HUDEP-2 (cell line): ENCODE results near the gene ERLEC1.
A peak's percentile ranks its signal among the peaks of the same experiment; 100 is the strongest.
"Not testable (repeated sequence)": the region's sequence is repeated elsewhere in the genome, so short reads cannot be mapped to it uniquely, and the experiment has no call there.

ENCODE experiments used
- DNase-seq, 76 experiments: peaks; one replicate each; lab custom pipeline; 2025; ENCODE audit not compliant: unreplicated experiment in 76 of 76; lab: John Stamatoyannopoulos, UW

ERLEC1 gene, protein sequence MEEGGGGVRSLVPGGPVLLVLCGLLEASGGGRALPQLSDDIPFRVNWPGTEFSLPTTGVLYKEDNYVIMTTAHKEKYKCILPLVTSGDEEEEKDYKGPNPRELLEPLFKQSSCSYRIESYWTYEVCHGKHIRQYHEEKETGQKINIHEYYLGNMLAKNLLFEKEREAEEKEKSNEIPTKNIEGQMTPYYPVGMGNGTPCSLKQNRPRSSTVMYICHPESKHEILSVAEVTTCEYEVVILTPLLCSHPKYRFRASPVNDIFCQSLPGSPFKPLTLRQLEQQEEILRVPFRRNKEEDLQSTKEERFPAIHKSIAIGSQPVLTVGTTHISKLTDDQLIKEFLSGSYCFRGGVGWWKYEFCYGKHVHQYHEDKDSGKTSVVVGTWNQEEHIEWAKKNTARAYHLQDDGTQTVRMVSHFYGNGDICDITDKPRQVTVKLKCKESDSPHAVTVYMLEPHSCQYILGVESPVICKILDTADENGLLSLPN

DNA sequence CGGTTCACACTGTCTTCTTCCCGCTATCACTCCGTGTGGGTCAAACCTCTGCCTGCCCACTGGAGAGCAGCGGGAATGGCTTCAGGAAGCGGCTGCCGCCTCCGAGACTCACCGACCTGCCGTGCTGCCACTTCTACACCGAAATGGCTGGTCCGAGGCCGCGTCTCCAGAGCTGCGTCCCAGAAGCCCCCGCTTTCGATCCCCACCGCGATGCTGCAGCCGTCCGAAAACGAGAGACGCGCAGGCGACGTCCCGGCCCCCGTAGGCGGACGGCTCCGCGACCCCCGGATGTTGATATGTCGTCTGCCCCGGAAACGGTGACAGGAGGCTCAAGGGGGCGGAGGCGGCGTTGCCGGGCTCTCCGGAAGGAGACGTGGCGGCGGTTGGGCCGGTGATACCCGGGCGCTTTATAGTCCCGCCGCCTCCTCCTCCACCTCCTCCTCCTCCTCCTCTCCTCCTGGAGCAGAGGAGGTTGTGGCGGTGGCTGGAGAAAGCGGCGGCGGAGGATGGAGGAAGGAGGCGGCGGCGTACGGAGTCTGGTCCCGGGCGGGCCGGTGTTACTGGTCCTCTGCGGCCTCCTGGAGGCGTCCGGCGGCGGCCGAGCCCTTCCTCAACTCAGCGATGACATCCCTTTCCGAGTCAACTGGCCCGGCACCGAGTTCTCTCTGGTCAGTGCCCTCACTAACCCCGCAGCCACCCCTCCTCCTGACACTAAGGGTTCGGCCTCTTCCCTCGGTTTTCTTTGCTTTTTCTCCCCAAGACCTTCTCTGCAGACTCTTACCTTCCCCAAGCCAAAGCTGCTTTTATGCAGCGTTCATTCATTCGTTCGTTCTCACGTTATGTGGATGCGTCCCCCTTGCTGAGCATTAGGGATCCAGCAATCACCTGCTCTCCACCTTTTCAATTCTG lies at the start of gene ERLEC1, which contains the start of gene ASB3:
Gene ERLEC1, plus strand, starts transcription at position 340 of the 909 bp plus-strand sequence. Its CDS starts 167 bp downstream, at position 507.
Gene ASB3, minus strand, starts transcription at position 249 of the 909 bp plus-strand sequence. CDS start 21,381 bp downstream, outside the sequence.
- DNase-seq: peak in 73 of 76 experiments; percentile 20 to 87 (median 72)

DNA sequence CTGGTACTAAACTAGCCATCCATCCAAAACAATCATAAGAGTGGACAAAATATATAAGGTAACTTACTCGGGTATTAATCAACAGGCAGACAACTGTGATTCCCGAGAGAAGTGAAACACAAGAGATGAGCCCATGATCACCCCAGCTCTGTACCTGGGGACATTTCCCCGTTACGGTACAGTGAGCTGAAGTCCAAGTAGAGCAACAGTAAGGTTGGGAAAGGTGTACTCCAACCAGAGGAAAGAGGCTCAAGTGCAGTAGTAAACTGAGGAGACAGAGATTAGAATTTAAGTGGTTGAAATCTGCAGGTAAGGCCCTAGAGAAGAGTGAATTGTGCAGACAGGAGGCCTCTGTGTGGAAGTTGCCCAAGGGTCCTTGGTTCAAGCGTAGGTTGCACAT lies 49.8 kb upstream of the ERLEC1 start:
- DNase-seq: no peak

DNA sequence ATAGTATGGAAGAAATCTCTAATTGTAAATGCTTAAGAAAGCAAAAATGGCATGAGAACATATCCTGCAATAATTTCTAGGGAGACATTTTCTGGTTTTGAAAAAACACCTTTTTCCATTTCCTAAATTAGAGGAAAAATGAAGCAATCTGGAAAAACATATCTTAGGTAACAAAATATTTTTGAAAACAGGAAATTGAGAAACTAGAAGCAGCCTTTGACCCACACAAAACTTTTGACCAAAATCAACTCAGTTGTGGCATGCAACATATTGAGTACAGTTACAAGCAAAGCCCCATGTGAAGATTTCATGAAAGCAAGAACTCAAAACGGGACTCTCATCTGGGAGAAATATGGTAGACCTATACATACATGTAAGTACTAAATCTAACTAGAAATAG lies 47.8 kb upstream of the ERLEC1 start:
- no peak for DNase-seq

DNA sequence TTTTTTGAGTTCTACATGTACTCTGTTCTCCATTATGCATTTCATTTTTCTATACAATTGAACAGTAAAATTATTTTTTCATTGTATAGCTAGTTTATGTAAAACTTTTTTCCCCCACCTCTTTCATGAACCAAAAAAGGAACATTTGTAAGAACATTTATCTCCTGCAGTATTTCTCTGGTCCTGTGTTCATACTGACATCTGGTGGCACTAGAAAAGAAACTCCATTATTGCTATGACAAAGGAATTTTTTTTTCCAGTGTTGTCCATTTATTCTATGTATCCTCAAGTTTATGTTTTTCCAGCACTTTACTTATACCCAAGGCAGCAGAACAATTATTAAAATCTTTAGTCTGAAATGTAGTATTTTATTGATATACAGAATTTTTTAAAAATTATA lies 46.7 kb upstream of the ERLEC1 start:
- peak in 3 of 76 experiments; percentile 1 to 6 (median 5) for DNase-seq

DNA sequence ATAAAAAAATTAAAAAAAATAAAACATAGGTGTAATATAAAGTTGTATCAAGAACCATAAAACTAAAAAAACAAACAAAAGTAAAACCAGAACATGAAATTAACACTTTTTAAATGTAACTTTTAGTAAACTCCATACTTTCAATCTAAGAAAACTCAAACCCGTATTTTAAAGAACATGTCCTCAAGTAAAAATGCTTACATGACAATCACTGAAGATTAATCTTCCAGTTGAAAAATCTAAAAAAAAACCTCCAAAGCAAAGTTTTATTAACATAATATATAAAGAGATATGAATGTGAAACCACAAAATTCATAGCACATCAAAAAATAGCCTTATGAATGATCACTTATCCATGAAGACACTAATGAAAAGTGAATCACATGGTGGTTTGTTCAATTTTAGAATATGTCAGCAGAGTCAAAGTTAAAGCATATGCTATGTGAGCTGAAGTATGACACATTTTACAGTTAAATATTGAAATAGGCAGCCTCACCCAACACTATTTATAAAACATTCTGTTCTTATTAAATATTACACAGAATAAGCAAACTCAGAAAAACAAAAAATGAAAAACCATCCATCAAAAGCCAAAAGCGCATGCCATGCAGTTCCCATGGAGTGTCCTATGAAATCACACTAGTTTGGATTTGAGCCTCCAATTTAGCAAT lies 42.3 kb upstream of the ERLEC1 start:
- DNase-seq: no peak

DNA sequence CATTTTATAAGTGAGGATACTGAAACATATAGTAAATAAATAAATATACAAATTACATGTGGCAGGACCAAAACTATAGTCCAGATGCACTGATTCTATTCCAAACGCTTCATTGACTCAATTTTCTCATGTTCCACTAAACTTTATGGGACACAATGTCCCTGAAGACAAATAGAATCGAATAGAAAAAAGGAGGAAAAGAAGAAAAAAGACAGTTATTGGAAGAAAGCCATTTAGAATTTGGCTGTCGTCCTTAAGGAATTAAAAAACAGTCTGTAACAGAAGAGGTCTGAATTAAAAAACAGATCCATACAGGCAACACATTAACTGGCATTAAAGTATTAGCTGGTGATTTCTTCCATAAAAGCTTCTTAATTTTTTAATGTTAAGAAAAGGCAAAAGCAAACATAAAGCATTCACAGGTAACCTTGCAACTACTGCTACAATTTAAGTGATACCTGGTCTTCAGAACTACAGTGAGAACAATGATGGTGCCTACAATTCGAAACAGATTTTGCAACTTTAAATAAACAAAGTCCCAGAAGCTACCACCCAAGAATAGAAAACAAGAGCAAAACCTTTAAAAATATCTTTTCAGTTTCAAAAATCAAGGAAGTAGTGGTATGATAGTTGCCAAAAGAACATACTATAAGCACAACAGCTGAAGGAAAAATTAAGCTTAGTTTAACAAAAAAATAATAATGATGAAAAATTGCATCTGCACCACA lies 36.6 kb upstream of the ERLEC1 start:
- no peak for DNase-seq

DNA sequence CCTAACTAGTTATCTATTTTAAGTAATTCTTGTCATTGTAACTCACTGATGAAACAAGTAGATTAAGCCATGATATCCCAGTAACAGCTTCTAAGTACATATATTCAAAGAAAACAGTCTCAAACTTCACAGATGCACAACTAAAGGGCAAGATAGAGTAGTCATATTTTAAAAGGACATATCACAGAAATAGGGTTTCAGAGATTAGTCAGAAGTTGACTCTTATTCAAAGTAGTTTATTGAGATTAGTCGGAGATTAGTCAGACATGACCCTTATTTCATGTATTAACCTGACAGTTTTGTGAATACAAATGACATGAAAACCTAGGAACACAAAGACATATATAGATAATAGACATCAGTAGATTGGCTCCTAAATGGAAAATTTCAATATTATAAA lies 35.1 kb upstream of the ERLEC1 start:
- DNase-seq: no peak

DNA sequence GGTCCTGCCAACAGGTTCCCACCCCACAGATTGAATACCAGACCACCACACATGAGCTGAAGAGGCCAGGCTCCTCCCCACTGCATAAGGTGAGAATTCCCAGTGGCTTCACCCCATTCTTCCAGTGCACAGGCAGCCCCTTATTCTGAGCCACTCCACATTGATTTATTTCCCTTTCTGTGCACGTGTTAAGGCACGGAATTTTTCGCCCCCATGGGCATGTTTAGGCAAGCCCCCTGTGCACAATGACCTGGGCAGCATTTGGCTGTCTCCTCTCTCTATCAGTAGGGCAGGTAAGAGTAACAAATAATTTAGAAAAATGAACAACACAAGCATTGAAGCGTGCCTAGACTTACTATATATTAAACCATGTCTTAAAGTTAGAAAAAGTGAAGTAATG lies 34.5 kb upstream of the ERLEC1 start:
- no peak for DNase-seq

DNA sequence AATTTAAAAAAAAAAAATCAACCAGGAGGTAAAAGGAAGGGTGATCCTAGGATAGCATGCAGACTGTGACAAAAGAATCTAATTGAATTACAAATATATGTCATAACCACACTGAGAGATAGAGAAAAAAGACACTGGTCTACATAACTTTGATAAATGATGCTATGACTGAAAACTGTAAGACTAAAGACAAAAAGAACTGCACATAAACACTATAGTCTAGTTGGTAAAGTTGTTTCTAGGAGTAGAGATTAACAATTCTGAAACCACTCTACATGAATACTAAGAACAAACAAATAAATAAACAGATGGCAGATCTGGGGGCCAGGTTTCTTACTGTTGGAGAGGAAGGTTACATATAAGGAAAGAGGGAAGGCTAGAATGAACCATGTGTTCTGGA lies 33.8 kb upstream of the ERLEC1 start:
- no peak for DNase-seq

DNA sequence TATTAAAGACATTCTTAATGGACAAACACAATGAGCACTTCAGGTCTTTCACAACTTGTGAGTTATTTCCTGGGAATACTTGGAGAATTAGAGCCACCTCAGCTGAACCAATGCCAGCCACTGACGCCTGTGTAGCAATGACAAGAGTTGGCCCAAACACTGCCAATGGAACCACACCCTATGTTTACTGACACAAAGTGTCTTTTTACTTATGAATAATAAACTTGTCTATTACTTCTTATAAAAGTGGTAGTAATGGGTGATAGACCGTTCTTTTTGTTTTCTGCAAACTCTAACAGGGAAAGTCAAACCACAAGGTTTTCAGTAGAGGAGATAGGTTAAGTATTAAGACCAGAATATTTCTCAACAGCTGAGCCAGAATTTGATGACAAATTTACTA lies 31.7 kb upstream of the ERLEC1 start:
- peak in 40 of 76 experiments; percentile 4 to 57 (median 28) for DNase-seq

DNA sequence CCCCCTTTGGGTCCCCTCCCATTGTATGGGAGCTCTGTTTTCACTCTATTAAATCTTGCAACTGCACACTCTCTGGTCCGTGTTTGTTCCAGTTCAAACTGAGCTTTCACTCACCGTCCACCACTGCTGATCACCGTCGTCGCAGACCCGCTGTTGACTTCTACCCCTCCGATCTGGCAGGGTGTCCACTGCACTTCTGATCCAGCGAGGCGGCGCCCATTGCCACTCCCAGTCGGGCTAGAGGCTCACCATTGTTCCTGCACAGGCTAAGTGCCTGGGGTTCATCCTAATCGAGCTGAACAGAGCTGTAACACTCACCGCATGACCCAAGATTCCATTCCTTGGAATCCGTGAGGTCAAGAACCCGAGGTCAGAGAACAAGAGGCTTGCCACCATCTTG lies 30.2 kb upstream of the ERLEC1 start:
- no peak for DNase-seq

DNA sequence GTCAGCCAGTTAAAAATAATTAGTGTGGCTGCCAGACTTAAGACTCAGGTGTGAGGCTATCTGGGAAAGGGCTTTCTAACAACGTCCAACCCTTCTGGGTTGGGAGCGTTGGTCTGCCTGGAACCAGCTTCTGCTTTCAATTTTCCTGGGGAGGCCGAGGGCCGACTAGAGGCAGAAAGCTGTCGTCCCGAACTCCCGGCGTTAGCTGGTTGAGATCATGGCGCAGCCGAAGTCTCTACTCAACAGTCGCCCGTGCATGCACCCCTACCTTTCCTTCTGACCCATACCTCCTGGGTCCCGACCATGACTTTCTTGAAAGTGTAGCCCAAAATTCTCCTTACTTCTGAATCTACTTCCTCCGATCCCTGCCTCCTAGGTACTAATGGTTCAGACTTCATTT lies 29.6 kb upstream of the ERLEC1 start:
- DNase-seq: not testable (repeated sequence)

DNA sequence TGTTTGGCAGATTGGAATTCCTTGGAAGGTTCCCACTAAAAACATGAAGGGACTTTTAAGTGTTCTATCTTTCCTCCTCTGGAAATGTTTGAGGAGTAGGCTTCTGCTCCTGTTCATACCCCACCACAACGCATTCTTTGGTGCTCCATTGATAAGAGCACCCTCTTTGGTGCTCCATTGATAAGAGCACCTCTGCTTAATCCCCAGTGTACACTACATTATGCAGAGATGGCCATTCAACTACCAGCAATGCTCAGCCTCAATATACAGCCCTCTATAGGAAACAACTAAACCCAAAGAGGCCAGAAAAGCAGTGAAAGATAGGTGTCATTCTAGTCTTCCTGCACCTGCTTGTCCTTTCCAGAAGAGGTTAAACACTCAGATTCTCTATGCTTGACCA lies 21.1 kb upstream of the ERLEC1 start:
- peak in 3 of 76 experiments; percentile 9 to 16 (median 12) for DNase-seq

DNA sequence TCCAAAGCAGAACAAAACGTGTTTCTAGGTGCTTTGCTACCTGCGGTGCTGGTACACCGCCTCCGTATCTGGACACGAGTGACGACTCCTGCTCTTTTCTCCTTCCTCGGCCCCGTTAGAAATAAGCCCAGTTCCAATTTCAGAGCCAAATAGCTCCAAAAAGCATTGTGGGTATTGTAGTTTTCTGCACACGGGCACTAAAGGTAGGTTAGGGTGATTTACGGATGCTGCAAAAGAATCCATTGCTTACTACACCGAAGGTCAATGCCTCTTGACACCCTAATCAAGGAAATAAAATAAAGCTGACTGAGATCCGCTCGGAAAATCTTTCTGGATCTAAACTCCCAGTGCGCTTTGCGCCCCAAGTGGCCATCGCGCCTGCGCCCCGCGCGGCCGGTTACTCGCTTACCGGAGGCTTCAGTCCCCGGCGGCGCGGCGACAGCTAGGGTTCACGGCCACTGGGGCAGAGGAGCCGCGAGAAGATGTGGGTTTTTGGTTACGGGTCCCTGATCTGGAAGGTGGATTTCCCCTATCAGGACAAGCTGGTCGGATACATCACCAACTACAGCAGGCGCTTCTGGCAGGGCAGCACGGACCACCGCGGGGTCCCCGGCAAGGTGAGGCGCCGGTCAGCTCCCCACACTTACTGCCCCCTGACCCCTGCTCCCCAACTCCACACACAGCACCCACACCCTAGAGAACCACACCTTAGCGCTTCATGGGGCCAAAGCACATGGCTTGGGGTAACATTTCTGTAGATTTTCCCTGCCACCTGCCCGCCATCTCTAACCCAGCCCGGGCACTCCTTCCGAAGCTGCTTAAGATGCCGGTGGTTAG lies 19.2 kb upstream of the ERLEC1 start, which contains the start of gene CHAC2:
Gene CHAC2, plus strand, starts transcription at position 400 of the 837 bp plus-strand sequence. Its CDS starts 83 bp downstream, at position 483.
- peak in 73 of 76 experiments; percentile 31 to 85 (median 71) for DNase-seq

DNA sequence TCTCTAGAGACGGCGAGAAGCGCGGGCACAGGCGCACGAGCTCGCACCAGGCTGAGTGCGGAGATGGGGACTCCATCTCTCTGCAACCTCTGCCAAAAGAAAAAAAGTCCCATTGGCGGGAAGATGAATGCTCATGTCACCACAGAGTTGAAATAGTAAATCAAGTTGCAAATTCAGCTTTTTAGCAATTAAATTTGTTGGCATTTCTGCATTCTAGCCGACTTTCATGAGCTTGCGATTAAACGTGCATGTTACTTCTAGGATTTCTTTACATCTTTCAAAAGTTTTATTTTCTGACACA lies 18.7 kb upstream of the ERLEC1 start:
- DNase-seq: peak in 6 of 76 experiments; percentile 6 to 61 (median 28)

DNA sequence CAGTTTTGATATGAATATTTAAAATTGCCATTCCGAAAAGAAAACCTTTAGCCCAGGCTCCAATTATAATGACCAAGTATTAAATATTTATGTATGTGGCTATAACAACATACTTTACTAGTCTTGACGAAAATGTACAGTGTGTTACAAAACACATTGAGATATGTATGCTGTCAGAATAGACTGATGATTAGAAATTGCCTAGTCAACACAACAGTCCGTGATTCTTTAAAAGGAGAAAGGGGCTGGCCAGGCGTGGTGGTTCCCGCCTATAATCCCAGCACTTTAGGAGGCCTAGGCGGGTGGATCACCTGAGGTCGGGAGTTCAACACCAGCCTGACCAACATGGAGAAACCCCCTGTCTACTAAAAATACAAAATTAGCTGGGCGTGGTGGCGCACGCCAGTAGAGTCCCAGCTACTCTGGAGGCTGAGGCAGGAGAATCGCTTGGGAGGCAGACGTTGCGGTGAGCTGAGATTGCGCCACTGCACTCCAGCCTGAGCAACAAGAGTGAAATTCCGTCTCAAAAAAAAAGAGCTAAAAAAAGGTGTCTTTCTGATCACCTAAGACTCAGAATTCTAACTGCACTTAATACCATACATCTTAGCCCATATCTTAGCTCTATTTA lies 17.4 kb upstream of the ERLEC1 start:
- DNase-seq: no peak

DNA sequence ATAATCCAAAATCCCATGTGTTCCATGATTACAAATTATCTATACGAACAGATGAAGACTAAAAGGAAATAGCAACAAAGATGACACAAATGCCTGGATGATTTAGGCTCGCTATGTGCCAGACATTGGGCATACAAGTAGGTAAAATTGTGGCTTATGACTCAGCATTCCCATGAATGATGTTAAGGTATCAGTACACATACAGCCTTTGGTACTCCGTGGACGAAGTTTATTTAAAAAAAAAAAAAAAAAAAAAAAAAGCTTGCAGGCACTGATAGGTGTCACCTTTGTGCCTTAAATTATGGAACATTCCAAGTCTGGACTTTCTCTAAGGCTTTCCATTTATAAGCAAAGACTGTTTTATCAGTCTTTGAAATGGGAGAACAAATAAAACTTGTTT lies 16.6 kb upstream of the ERLEC1 start:
- DNase-seq: peak in 1 of 76 experiments; percentile 22

DNA sequence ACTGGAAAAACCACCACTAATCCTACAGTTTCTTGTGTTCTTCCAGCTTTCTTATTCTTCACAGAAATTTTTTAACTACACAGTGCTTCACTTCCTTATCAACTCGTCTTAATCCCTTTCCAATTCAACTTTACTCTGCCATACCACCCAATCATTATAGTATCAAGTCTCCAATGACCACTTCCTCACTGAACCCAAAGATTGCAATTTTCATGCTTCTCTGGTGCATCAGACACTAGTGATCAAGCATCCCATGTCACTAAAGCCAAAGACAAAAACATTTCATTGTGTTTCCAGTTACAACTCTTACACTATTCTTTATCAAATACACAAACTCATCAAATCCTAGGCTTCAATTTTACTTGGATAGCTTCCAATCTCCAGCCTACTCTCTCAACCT lies 9.7 kb upstream of the ERLEC1 start:
- no peak for DNase-seq
